Measurements from ENCODE around the gene PPP3CB. TPM values are rescaled to one million over a fixed set of nuclear protein-coding genes. Genes with fewer than 3 reads are reported as not detected.
A peak's percentile ranks its signal among the peaks of the same experiment; 100 is the strongest.
"Not testable (repeated sequence)": the region's sequence is repeated elsewhere in the genome, so short reads cannot be mapped to it uniquely, and the experiment has no call there.

Gene PPP3CB
- polyA plus RNA-seq, 1 donor: 73.1 TPM

- DNase-seq: no peak
Observed at GRCh38 chr10:73416571-73416970, 79.3 kb downstream of the PPP3CB start.

DNA sequence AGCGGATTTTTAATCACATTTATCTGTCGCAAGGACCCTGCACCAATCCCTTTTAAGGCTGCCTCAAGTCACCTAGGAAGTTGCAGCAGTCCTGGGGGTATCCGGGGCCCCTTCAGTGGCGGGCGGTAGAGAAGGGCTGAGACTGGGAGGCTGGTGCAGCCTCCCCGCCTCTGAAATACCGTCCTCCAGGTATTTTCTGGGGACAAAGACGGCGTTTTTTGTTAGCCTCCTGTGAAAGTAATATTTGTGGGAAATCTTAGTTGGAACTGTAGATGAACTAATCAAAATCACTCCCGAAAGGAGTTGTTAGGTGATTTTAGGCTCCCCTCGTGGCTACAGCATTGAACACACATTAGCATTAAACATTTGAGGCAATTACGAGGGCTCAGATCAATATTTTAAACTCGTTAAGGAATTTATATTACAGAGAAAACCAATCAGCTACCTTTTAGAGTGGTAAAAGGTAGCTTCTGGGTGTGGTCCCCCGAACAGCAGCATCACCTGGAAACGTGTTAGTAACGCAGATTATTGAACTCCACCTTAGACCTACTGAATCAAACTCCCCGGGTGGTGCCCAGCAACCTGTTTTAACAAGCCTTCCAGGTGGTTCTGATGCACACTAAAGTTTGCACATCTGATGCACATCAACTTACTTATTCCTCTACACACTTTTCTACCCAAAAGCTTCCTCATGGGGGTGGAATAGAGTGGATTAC, 81.4 kb downstream of the PPP3CB start:
- DNase-seq: no peak

DNA sequence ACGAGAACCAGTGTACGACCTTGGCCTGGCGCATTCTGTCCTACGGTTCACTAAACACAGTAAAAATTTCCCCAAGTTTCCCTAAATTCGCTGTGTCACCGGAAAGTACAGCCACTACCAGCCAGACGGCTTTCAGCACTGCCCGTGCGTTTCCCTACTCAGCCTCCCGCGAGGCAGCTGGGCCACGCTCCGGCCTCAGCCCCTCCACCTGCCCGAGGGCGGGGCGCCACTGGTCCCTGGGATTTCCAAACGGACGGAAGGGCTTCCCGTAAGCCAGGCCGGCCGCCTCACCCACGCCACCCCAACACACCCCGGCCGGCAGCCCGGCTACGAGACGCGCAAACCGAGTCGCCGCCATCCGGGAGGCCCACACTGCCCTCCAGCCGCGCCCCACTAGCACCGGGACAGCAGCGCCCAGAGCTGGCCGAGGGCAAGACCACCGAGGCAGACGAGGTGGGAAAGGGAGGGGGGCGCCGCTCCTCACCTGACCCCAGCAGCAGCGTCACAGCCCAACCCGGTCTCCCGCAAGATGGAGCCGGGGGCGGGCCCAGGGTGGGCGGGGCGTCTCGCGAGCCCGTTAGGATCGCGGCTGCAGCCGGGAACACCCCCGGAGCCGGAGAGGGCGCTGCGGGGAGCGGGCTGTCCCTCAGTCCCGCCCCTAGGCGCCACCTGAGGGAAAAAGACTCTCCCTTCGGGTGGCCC, 82.1 kb downstream of the PPP3CB start, which contains the start of gene ANXA7:
ANXA7 (minus strand) TSS at position 531 of the 702 bp plus-strand sequence. CDS start 13,202 bp downstream, outside the sequence.
- peak; percentile 93 for DNase-seq

DNA sequence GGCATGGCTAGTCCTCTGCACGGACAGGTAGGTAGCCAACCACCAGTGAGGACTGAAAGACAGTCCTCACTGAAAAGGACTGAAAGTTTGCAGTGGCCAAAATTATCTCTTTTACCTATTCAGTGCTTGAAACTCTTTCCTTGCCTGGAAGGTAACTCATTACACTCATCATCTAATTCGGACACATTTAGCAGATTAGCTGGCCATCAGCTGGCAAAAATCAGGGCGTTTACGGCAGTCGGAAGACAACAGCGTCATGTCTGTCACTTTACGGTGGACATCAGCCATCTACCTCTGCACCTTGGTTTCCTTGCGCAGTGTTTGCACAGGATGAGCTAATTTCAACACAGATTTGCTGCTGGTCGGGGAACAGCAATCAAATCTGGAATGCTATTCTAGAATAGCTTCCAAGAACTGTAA, 82.7 kb downstream of the PPP3CB start:
- peak; percentile 50 for DNase-seq

- no peak for DNase-seq
Observed at GRCh38 chr10:73410897-73411296, 84.9 kb downstream of the PPP3CB start.

- no peak for DNase-seq
Observed at GRCh38 chr10:73408978-73409521, 86.8 kb downstream of the PPP3CB start.

DNA sequence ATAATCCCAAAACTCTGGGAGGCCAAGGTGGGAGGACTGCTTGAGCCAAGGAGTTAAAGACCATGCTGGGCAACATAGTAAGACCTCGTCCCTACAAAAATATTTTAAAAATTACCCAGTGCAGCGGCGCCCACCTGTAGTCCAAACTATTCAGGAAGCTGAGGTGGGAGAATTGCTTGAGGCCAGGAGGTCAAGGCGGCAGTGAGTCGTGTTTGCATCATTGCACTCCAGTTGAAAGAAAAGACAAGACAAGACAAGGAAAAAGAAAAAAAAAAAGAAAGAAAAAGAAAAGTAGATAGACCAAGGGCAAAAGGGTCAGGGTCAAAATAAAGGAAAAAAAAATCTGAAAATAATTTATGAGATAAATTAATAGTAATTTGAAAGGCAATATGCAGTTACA, 87.8 kb downstream of the PPP3CB start:
- no peak for DNase-seq

DNA sequence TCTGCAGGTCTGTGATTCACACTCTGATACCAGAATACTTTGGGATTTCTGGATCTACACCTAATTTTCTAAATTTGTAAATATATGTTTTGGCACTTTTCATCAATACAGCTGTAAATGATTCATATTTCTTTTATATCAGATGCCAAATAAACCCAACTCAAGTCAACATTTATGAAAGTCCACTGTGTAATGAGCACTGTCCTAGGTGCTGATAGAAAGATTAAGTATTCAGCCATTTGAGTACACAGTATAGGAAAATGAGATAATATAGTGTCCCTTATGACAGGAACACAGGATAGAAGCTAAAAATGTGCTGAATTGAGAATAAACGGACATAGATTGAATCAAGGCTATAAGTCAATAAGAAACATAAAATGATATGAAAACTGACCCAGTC, 88.3 kb downstream of the PPP3CB start:
- no peak for DNase-seq

- no peak for DNase-seq
Observed at GRCh38 chr10:73406846-73407245, 89.0 kb downstream of the PPP3CB start.

DNA sequence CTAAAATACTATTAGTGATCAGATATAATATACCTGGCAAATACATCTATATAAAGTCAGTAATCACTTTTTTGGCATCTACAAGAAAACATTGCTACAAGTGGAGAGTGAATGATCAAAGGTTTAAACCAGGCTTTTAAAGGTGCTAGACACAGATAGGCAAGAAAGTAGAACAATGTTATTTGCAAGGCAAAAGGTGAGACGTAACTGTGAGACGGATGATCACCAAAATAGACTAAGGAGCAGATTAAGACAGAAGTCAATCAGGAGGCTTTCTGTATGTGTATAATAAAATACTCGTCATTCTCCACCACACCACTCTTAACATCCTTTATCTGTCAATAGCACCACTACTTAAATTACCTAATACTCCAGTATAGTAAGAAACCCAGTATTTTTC, 90.3 kb downstream of the PPP3CB start:
- no peak for DNase-seq

DNA sequence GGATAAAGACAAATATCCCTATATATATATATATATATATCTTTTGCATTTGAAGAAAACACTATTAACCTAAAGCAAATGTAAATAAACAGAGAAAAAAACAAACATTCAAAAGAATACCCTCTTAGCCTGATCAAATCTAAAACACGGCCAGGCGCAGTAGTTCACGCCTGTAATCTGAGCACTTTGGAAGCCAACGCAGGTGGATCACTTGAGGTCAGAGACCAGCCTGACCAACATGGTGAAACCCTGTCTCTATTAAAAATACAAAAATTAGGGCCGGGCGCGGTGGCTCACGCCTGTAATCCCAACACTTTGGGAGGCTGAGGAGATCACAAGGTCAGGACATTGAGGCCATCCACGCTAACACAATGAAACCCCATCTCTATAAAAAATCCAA, 91.1 kb downstream of the PPP3CB start:
- no peak for DNase-seq

GRCh38 chr10:73401636-73402035, 94.2 kb downstream of the PPP3CB start:
- DNase-seq: no peak

DNA sequence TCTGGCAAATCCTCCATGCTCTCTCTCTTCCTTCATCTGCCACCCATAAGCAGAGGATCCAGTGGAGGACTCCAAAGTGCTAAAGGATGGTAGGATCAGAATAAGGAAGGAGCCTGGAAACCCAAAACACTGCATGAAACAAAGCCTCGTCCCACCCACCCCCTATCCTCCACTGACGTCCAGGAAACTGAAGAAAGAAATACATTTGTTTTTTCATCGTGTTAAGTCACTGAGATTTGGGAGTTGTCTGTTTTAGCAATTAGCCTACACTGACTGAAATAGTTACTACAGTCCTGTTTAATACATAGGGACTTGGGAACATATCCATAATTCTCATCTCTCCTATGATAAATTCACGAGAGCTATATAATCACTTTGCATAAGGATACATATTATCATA, 96.8 kb downstream of the PPP3CB start:
- DNase-seq: no peak

DNA sequence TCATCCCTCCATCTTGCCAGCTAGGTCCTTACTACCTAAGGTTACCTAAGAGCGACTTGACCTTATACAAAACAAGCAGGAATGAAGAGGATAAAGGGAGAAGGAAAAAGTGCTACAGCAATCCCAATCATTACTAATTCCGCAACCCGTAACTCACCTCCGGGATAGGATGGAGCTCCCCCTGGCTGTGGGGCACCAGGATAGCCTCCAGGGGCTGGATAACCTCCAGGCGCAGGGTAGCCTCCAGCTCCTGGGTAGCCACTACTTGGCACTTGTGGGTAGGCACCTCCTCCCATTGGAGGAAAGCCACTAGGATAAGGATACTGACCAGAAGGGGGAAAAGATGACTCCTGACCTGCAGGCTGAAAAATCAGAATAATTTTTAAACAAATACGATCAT, 97.8 kb downstream of the PPP3CB start:
- no peak for DNase-seq

GRCh38 chr10:73394325-73394724, 101.5 kb downstream of the PPP3CB start:
- DNase-seq: not testable (repeated sequence)

- DNase-seq: no peak
Observed at GRCh38 chr10:73388228-73388627, 107.6 kb downstream of the PPP3CB start.

- DNase-seq: no peak
Observed at GRCh38 chr10:73386583-73386982, 109.2 kb downstream of the PPP3CB start.

Other genes starting within 250 kb of the PPP3CB start
- gene DNAJC9, start 248.8 kb downstream of the PPP3CB start, polyA plus RNA-seq (ENCODE audit: insufficient read length): 41.2 TPM
- gene MRPS16, start 243.4 kb downstream of the PPP3CB start, polyA plus RNA-seq (ENCODE audit: insufficient read length): 76.0 TPM
- gene CFAP70, start 137.2 kb downstream of the PPP3CB start, polyA plus RNA-seq (ENCODE audit: insufficient read length): 26.6 TPM
- 87.4 TPM for gene ANXA7, start 82.0 kb downstream of the PPP3CB start, polyA plus RNA-seq (ENCODE audit: insufficient read length)
- 6.0 TPM for gene MSS51, start 62.5 kb downstream of the PPP3CB start, polyA plus RNA-seq (ENCODE audit: insufficient read length)
- 54.6 TPM for gene USP54, start 95.3 kb upstream of the PPP3CB start, polyA plus RNA-seq (ENCODE audit: insufficient read length)
- 5.0 TPM for gene MYOZ1, start 145.4 kb upstream of the PPP3CB start, polyA plus RNA-seq (ENCODE audit: insufficient read length)
- 1.6 TPM for gene SYNPO2L, start 160.0 kb upstream of the PPP3CB start, polyA plus RNA-seq (ENCODE audit: insufficient read length)
- 35.2 TPM for gene AGAP5, start 202.1 kb upstream of the PPP3CB start, polyA plus RNA-seq (ENCODE audit: insufficient read length)
- gene SEC24C, start 248.3 kb upstream of the PPP3CB start, polyA plus RNA-seq (ENCODE audit: insufficient read length): 70.2 TPM